AG04449 (cell line): Measurements from ENCODE around the gene DDX53.

ENCODE experiments used
- CTCF ChIA-PET: fragments of 350-600 bp; formaldehyde crosslinking; extraction: SDS; loops from one replicate; lab custom pipeline; 2021; ENCODE audit warnings: antibody characterized with exemption; lab: Yijun Ruan, JAX
- POLR2A ChIA-PET: fragments of 400-600, 350-600 bp; formaldehyde crosslinking; extraction: SDS; loops from one replicate; lab custom pipeline; 2020; ENCODE audit warnings: antibody characterized with exemption, inconsistent platforms; lab: Yijun Ruan, JAX
- DNase-seq: peaks from one replicate; pipeline ENCODE4 v3.0.0-alpha.2; 2010; ENCODE audit warnings: low read depth, low spot score
- H3K4me3 ChIP-seq: 2 replicates; pipeline ENCODE4 v1.5.1; 2011; ENCODE audit warnings: low read depth, mild to moderate bottlenecking, control low read depth, low read length
- TF ChIP-seq, protein P1 (sequence below): IDR thresholded peaks from one replicate; pipeline ENCODE4 v1.5.1; 2011; ENCODE audit warnings: mild to moderate bottlenecking, moderate library complexity, low read length, control low read depth, inconsistent platforms; ENCODE audit not compliant: insufficient read depth; ENCODE audit errors: missing control alignments

The DDX53 gene

DNA sequence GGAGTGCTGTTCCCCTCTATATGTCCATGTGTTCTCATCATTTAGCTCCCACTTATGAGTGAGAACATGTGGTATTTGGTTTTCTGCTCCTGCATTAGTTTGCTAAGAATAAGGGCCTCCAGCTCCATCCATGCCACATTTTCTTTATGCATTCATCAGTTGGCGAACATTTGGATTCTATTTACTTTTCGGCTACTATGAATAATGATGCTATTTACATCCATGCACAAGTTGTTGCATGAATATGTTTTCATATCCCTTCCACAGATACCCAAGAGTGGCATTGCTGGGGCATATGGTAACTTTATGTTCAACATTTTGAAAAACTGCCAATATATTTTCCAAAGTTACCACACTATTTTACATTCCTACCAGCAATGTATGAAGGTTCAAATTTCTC lies 13.8 kb upstream of the DDX53 start:
- DNase-seq: no peak
- ChIA-PET CTCF (no interaction called here), POLR2A (no interaction called here)
- TF ChIP-seq, protein P1, sequence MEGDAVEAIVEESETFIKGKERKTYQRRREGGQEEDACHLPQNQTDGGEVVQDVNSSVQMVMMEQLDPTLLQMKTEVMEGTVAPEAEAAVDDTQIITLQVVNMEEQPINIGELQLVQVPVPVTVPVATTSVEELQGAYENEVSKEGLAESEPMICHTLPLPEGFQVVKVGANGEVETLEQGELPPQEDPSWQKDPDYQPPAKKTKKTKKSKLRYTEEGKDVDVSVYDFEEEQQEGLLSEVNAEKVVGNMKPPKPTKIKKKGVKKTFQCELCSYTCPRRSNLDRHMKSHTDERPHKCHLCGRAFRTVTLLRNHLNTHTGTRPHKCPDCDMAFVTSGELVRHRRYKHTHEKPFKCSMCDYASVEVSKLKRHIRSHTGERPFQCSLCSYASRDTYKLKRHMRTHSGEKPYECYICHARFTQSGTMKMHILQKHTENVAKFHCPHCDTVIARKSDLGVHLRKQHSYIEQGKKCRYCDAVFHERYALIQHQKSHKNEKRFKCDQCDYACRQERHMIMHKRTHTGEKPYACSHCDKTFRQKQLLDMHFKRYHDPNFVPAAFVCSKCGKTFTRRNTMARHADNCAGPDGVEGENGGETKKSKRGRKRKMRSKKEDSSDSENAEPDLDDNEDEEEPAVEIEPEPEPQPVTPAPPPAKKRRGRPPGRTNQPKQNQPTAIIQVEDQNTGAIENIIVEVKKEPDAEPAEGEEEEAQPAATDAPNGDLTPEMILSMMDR: no peak
- no peak overlapping the region for H3K4me3 ChIP-seq

DNA sequence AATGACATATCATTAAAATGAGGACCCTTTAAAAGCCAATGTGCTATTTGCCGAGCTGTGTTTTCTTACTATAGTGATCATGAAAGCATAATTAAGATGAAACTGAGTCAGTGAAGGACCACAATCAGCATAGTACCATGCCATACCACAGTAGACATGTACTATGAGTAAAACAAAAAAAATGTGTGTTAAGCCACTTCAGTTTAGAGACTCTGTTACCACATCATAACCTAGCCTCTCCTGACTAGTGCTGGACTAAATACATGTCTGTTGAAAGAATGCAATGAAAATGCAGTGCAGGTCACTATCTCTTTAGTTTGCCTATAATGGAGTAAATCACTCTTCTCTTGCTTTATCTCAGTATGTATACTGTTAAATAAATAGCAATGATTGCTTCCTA lies 12.3 kb upstream of the DDX53 start:
- TF ChIP-seq, protein P1: no peak
- no peak for DNase-seq
- no peak overlapping the region for H3K4me3 ChIP-seq
- CTCF ChIA-PET: no interaction called here
- POLR2A ChIA-PET: no interaction called here

DNA sequence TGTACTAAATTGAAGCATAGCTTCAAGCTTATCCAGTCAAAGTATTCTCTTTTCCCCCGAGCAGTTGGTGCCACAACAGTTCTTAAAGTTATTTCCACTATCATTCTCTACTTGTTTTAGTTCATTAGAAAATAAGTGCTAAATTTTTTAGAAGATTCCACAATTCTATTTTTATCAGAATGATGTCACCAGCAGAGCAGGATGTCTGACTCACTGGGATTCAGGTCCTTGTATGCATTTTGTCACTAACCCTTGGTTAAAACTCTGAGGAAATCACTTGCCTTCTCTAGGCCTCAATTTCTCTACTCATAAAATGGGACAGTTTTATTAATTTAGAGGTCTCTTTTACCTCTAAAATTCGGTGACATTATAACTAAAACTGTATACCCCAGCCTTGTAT lies 3.4 kb downstream of the DDX53 start:
- ChIA-PET CTCF (no interaction called here), POLR2A (no interaction called here)
- DNase-seq: peak; percentile 5
- H3K4me3 ChIP-seq: no peak overlapping the region
- TF ChIP-seq, protein P1: no peak

DNA sequence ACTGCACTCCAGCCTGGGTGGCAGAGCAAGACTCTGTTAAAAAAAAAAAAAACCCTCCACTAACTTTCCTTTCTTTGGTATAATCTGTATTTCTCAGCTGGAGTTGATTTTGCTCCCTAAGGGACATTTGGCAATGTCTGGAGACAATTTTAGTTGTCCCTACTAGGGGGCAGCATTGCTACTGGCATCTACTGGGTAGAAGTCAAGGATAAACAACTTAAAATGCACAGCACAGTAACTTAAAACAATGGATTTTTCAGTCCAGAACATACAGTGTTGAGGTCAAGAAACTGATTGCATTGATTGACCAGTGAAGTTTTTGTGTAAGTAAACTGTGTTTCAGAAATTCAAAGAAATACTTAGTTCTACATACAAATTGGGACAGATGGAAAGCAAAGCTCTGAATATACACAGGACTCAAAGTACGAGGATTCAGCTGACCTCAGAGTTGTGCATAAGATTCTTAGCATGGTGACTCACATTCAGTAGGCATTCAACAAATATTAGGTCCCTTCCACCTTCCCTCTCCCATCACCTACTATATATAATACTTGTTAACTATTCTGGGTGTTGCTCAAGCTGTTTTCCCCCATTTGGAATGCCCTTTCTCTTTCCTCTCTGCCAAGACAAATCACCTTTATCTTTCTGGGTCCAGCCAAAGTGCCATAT lies 8.8 kb downstream of the DDX53 start:
- ChIA-PET CTCF (interaction anchor here (0.6 to 1.1 kb wide), 2 partner anchors 15 to 60 kb away, joined by 3 read pairs; no protein-coding TSS in a partner anchor), POLR2A (no interaction called here)
- DNase-seq: peak; percentile 2
- no peak overlapping the region for H3K4me3 ChIP-seq
- TF ChIP-seq, protein P1: peak; percentile 8

DNA sequence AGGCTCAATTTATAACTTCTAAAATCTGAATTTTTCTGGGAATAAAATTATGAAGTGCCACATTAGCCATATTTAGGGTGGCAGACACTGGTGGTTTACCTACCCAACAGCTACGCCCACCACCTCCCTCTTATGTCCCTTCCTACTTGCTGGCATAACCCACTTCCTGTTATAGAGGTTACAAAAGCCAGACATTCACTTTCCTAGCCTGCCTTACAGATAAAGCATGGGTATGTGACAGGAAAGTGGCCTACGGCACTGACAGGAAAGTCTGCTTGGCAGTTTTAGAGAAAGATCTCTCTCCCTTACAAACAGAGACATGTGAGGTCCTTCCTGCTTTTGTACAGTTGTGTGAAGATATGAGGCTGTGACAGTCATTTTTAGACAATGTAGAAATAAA lies 12.4 kb downstream of the DDX53 start:
- TF ChIP-seq, protein P1: no peak
- no peak for DNase-seq
- H3K4me3 ChIP-seq: no peak overlapping the region
- CTCF ChIA-PET: no interaction called here
- POLR2A ChIA-PET: no interaction called here

DNA sequence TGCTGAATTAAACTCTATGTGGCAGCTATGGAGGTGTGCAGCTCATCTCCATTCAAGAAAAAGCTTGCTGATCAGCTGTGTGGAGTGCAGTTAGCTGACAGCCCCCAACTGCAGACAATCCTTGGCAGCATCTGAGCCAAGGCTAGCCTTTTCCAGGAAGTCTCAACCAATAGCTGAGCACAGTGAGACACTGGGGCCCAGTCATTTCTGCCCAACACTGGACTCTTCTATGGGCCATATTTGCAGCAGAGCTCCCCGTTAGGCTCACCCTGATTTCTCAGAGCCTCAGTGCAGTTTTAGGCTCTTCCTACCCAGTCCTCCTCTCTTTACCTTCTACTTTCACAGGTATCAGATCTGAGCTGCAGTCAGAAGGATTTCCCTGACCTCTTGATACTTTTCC lies 12.9 kb downstream of the DDX53 start:
- H3K4me3 ChIP-seq: no peak overlapping the region
- CTCF ChIA-PET: no interaction called here
- DNase-seq: no peak
- POLR2A ChIA-PET: no interaction called here
- TF ChIP-seq, protein P1: no peak
